Upper lobe of right lung (tissue), 1 donor: ENCODE results near the gene EDAR. TPM values are rescaled to one million over a fixed set of nuclear protein-coding genes. Genes with fewer than 3 reads are reported as not detected.

ENCODE experiments used
- ATAC-seq: fragments of 200-7000 bp; cut with Tn5 transposase; one replicate; pipeline ENCODE4 v1.9.1; 2020; ENCODE audit warnings: mild to moderate bottlenecking, moderate library complexity
- DNase-seq: peaks from one replicate; pipeline ENCODE4 v3.0.0-alpha.2; 2020
- H3K27ac ChIP-seq: fragments of 200-600 bp; one replicate; pipeline ENCODE4 v1.8.0; 2022
- H3K27me3 ChIP-seq: fragments of 200-600 bp; one replicate; pipeline ENCODE4 v1.8.0; 2022; ENCODE audit warnings: mild to moderate bottlenecking
- H3K36me3 ChIP-seq: fragments of 200-600 bp; one replicate; pipeline ENCODE4 v1.8.0; 2022
- H3K4me1 ChIP-seq: fragments of 200-600 bp; one replicate; pipeline ENCODE4 v1.8.0; 2022
- H3K4me3 ChIP-seq: fragments of 200-600 bp; one replicate; pipeline ENCODE4 v1.8.0; 2022; ENCODE audit warnings: mild to moderate bottlenecking
- H3K9me3 ChIP-seq: fragments of 200-600 bp; one replicate; pipeline ENCODE4 v1.8.0; 2022
- intact Hi-C: fragments of 100-400 bp; cut with DNase I; formaldehyde crosslinking; loops from one replicate; pipeline ENCODE4 v1.11.0; 2022
- total RNA-seq: library from RNA; stranded (reverse); fragmentation: NEBNext Ultra II Directional; extraction: Animal tissue kit (Norgen Biotek cat#: 25700); gene quantifications from one replicate; pipeline ENCODE4 v1.2.1, GENCODE V29; 2021
- TF ChIP-seq, protein P1 (sequence below): fragments of 200-600 bp; IDR thresholded peaks from one replicate; pipeline ENCODE4 v1.8.0; 2022; ENCODE audit warnings: antibody characterized with exemption
- donor health status: DM: no; HTN: yes; CAD: no; lungs with severe emphysema.

EDAR gene
- total RNA-seq, 1 donor from 2014 or later: 0.20 TPM

DNA sequence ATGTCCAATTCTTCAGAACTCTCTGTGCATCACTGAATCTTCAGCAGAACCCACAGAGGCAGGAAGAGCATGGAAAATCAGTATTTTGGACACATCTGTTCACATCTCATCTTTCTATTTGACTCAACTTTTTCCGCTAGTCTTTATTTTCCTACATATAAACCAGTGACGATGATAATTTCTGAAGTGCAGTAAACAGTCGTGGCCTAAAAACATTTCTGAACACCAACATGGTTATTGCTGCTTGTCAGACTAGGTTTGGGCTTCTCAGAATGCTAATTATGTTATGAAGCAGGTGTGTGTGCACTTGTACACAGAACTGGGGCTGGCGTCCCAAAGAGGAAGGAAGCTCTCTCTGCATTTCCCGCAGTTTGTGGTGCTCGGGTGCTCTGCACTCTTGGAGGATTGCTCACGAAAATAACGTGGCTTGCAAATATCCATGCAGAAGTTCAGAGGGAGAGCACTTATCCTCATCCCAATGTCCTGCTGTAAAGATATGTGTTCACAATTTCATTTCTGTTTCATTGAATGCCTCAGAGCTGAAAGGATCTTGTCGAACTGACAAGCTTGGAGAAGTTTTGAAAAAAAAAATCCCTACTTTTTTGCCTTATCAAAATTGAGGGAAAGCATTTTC is 50.8 kb downstream of the EDAR start:
- ATAC-seq: no peak

GRCh38 chr2:108937367-108938017 is 51.5 kb downstream of the EDAR start:
- H3K9me3 ChIP-seq: no peaks in the 10 kb centered on the region
- H3K36me3 ChIP-seq: no peaks in the 10 kb centered on the region
- ATAC-seq: no peak
- TF ChIP-seq, protein P1, sequence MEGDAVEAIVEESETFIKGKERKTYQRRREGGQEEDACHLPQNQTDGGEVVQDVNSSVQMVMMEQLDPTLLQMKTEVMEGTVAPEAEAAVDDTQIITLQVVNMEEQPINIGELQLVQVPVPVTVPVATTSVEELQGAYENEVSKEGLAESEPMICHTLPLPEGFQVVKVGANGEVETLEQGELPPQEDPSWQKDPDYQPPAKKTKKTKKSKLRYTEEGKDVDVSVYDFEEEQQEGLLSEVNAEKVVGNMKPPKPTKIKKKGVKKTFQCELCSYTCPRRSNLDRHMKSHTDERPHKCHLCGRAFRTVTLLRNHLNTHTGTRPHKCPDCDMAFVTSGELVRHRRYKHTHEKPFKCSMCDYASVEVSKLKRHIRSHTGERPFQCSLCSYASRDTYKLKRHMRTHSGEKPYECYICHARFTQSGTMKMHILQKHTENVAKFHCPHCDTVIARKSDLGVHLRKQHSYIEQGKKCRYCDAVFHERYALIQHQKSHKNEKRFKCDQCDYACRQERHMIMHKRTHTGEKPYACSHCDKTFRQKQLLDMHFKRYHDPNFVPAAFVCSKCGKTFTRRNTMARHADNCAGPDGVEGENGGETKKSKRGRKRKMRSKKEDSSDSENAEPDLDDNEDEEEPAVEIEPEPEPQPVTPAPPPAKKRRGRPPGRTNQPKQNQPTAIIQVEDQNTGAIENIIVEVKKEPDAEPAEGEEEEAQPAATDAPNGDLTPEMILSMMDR: no peak
- H3K4me3 ChIP-seq: no peak overlapping the region
- no peaks in the 10 kb centered on the region for H3K27me3 ChIP-seq
- intact Hi-C loops: no loop called here
- H3K27ac ChIP-seq: no peak overlapping the region
- no peak for DNase-seq
- no peaks in the 10 kb centered on the region for H3K4me1 ChIP-seq

More for the DNA sequence above, 50.8 kb downstream of the EDAR start:
- intact Hi-C loops: no loop called here
- no peak for DNase-seq
- no peaks in the 10 kb centered on the region for H3K4me1 ChIP-seq
- no peaks in the 10 kb centered on the region for H3K36me3 ChIP-seq
- TF ChIP-seq, protein P1: no peak
- no peak overlapping the region for H3K27ac ChIP-seq
- H3K27me3 ChIP-seq: no peaks in the 10 kb centered on the region
- H3K4me3 ChIP-seq: no peak overlapping the region
- H3K9me3 ChIP-seq: no peaks in the 10 kb centered on the region

- DNase-seq (no peak), ATAC-seq (no peak)
- no peak overlapping the region for H3K27ac ChIP-seq
- H3K9me3 ChIP-seq: no peaks in the 10 kb centered on the region
- no peak overlapping the region for H3K4me3 ChIP-seq
- H3K27me3 ChIP-seq: no peaks in the 10 kb centered on the region
- no peaks in the 10 kb centered on the region for H3K36me3 ChIP-seq
- TF ChIP-seq, protein P1: no peak
- H3K4me1 ChIP-seq: no peaks in the 10 kb centered on the region
- intact Hi-C loops: no loop called here
These were observed 52.2 kb downstream of the EDAR start for GRCh38 chr2:108936866-108937265.

- intact Hi-C loops: no loop called here
- Histone ChIP-seq H3K27ac (no peak overlapping the region), H3K9me3 (no peaks in the 10 kb centered on the region), H3K27me3 (peaks cover 2% of the 10 kb centered on the region), H3K36me3 (no peaks in the 10 kb centered on the region), H3K4me1 (no peaks in the 10 kb centered on the region), H3K4me3 (no peak overlapping the region)
- DNase-seq (no peak), ATAC-seq (no peak)
- TF ChIP-seq, protein P1: no peak
These were observed 52.8 kb downstream of the EDAR start for GRCh38 chr2:108936076-108936864.

DNA sequence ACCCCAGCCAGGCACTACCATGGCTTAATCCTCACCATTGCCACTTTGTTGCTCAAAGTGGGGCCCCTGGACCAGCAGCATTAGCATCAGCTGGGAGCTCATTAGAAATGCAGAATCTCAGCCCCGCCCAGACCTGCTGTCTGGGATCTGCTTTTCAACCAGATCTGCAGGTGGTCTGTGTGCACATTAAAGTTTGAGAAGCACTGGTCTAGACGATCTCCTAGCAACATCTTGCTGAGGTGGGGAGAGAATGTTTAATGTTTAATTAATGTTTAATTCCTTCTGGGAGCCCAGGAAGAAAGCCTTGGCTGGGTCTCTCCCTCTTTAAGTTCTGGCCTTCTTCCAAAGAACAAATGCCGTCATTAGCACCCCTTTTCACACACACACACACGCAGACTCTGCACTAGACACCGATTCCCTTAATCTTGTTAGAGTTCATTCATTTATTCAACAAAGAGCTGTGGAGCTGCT is 53.7 kb downstream of the EDAR start:
- Histone ChIP-seq H3K4me1 (no peaks in the 10 kb centered on the region), H3K27me3 (peaks cover 5% of the 10 kb centered on the region), H3K27ac (no peak overlapping the region), H3K4me3 (no peak overlapping the region), H3K36me3 (no peaks in the 10 kb centered on the region), H3K9me3 (no peaks in the 10 kb centered on the region)
- TF ChIP-seq, protein P1: no peak
- DNase-seq: no peak
- intact Hi-C loops: no loop called here
- no peak for ATAC-seq
